ENCODE data around the gene FMN1.

- TF ChIP-seq FOXM1 (IDR thresholded peaks at IDR 0.05; ENCODE audit: borderline replicate concordance) (no peak), SP1 (IDR thresholded peaks at IDR 0.05) (no peak), HDGF (IDR thresholded peaks at IDR 0.05; ENCODE audit: borderline replicate concordance) (no peak), ARNT (IDR thresholded peaks at IDR 0.05) (no peak), FOXA1 (IDR thresholded peaks at IDR 0.05) (no peak), FOXK2 (IDR thresholded peaks at IDR 0.05) (no peak), CTBP1 (IDR thresholded peaks at IDR 0.05; ENCODE audit: borderline replicate concordance) (no peak), NFRKB (IDR thresholded peaks at IDR 0.05) (no peak), BHLHE40 (IDR thresholded peaks at IDR 0.05; ENCODE audit: borderline replicate concordance) (no peak), ELF4 (IDR thresholded peaks at IDR 0.05) (no peak), ZNF384 (IDR thresholded peaks at IDR 0.05) (no peak)
Observed at GRCh38 chr15:33019354-33019981, 175.0 kb downstream of the FMN1 start.

All from HEK293T (cell line).